HG02870 (cell line): ENCODE data around the gene ADORA1.

Experiments used
- ATAC-seq: cut with Tn5 transposase; IDR thresholded peaks from one replicate; pipeline ENCODE4 v1.9.1; 2021; ENCODE audit warnings: mild to moderate bottlenecking, moderate library complexity; ENCODE audit not compliant: unreplicated experiment

The ADORA1 gene

DNA sequence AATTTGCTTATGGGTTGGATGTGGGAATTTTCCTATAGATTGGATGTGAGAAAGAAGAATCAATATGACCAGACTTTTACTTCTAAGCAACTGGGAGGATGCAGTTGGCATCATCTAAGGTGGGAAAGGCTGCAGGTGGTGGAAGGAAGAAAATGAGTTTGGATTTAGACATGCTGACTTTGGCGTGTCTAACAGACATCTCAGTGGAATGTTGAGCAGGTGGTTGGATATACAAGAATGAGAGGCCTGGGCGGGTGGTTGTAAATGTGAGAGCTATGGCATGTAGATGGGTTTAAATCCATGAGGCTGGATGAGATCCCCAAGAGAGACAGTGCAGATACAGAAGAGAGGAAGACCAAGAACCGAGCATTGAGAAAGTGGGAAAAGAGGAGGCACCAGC lies 10.5 kb downstream of the ADORA1 start:
- ATAC-seq = no peak

DNA sequence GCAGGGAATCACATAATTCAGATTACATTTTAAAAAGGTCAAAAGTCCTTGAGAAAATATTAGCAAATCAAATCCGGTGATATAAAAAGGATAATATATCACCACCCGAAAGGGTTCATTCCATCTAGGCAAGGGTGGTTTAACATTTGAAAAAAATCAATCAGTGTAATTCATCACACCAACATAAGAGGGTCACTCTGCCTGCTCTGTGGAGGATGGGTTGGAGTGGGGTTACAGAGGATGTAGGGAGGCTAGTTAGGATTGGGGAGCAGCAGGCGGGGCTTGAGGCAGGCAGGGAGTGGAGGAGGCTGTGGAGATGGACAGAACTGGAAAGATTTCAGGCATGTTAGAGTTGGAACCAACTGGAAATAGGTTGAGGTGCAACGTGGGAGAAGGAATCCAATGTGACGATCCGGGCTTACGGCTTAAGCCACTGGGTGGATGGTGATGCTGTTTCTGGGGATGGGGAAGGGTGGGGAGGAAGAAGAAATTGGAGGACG lies 12.5 kb downstream of the ADORA1 start:
- ATAC-seq = no peak

DNA sequence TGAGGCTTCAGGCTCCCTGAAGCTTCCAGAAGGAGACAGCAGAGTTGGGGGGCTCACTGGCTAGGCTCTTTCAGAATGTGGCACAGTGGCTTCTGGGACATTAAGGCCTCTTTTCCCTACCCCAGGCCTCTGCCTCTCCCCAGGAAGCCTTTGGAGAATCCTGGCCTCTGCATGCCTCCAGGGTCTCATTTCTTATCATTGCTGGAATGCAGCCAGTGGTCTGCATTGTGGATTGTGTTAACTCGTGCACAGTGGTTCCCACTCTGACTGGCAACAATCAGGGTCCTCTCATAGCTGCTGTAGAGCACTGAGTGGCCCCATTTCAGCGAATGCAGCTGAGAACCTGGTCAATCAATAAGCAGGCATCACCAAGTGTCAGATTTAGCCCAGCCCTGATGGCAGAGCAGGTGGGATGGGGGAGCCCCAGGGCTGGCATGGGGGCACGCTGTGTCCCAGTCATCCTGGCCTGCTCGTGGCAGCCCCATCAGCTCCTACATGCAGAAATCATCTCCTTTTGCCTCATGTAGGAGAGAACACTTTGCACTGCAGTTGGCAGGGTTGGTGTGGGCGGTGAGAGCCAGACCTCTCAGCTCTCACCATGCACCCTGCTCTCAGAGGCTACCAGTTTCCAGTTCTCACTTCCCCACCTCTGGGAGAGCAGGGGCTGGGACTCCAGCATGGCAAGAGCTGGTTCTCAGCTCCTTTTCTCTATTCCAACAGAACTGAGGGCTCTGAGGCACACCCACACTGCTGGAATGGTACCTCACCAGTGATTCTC lies 13.4 kb downstream of the ADORA1 start:
- ATAC-seq = no peak

- ATAC-seq = no peak
These were observed 14.6 kb downstream of the ADORA1 start for GRCh38 chr1:203142124-203142523.

DNA sequence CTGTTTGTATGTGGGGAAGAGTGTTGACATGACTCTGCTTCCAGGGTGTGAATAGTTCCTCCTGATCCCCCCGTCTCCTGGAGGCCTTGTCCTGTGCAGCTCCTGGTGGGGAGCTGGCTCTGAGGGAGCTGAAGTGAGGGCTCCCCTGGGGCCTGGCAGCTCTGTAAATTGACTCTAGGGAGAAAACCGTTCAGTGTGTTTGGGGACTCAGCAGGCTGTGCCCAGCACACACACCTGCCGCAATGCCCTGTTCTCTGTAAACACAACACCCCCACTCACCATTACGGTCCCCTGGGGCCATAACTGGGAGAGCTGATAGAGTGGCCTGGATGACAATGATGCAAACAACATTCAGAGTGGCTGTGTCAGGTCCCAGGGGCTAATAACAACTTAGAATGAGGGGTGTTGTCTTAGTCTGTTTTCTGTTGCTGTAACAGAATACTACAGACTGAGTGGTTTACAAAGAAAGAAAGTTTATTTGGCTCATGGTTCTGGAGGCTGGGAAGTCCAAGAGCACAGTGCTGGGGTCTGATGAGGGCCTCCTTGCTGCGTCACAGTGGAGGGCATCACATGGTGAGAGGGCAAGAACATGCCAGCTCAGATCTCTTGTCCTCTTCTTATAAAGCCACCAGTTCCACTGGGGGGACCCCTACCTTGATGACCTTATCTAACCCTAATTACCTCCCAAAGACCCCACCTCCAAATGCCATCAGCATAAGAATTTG lies 15.3 kb downstream of the ADORA1 start:
- ATAC-seq = no peak

DNA sequence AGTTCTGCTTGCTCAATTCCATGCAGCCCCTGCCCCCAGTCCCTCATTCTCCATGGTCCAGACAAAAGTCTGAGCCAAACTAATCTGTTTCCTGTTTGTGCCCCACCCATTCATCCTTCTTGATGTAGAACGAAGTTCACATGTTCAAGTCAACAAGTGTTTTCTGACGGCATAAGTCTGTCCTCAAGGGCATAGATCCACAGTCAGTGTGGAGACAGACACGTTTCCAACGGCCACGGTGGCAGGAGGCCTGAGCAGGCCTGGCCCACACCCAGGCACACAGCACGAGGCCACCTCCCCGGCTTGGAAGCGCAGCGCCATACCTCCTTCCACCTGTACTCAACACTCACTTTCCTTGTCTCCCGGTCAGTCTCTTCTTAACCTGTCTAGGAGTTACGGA lies 16.1 kb downstream of the ADORA1 start:
- no peak for ATAC-seq

- ATAC-seq = no peak
These were observed 17.1 kb downstream of the ADORA1 start for GRCh38 chr1:203144661-203145060.

GRCh38 chr1:203145321-203146041 lies 18.0 kb downstream of the ADORA1 start:
- ATAC-seq = no peak

DNA sequence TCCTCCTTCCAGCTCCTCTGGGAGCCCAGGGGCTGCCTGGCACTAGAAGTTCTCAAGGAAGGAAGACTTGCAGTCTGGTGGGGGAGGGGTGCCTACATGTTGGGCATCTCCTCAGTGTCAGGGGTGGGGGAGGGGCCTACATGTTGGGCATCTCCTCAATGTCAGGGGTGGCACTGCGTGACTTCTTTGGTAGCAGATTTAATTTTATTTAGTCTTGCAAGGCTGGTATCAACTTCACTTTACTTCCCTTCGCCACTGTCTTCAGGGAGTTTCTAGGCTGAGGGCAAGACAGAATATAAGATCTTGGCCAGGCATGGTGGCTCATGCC lies 18.5 kb downstream of the ADORA1 start:
- ATAC-seq = no peak

DNA sequence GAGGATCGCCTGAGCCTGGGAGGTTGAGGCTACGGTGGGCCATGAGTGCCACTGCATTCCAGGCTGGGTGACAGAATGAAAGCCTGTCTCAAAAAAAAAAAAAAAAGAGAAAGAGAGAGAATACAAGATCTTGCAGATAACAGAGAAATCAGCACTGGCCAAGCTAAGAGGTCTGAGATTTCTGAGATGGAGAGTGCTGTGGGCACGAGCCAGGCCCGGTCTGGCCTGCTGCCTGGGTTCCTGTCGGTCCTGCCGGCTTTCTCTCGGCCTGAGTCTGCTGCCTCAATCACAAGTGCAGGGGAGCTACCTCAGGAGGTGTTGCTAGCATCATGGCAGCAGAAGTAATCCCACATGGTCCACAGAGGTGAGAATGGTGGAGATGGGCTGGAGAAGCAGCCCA lies 19.0 kb downstream of the ADORA1 start:
- no peak for ATAC-seq

- no peak for ATAC-seq
These were observed 19.9 kb downstream of the ADORA1 start for GRCh38 chr1:203147376-203147775.

- no peak for ATAC-seq
These were observed 20.6 kb downstream of the ADORA1 start for GRCh38 chr1:203148127-203148526.

GRCh38 chr1:203148579-203148978 lies 21.1 kb downstream of the ADORA1 start:
- no peak for ATAC-seq

DNA sequence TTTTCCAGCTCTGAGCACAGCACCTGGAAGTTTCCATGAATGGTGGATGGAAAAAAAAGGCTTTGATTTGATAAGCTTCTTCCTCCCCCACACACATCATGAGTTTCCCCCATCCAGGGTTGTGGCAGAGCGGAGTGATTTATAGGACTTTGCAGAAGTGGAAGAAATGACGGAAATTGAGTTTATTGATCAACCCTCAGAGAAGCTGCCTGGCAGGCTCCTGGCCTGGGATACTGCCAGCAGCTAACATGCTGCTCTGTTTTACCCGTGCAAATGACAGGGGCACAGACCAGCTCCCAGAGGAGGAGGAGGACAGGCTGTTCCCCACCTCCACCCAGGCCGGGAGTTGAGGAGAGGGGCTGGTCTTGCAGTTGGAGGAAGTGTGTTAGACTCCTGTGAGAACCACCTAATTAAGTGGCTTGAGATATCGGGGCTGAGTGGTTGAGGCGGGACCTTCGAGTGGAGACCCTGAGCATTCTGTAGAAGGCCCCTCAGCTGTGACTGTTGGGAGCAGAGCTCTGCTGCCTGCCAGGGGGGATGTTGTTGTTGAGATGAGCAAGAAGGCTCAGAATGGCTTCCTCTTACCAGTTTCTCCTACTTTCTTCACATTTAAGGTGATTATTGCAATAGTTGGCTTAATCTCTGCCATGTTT lies 21.8 kb downstream of the ADORA1 start:
- no peak for ATAC-seq

DNA sequence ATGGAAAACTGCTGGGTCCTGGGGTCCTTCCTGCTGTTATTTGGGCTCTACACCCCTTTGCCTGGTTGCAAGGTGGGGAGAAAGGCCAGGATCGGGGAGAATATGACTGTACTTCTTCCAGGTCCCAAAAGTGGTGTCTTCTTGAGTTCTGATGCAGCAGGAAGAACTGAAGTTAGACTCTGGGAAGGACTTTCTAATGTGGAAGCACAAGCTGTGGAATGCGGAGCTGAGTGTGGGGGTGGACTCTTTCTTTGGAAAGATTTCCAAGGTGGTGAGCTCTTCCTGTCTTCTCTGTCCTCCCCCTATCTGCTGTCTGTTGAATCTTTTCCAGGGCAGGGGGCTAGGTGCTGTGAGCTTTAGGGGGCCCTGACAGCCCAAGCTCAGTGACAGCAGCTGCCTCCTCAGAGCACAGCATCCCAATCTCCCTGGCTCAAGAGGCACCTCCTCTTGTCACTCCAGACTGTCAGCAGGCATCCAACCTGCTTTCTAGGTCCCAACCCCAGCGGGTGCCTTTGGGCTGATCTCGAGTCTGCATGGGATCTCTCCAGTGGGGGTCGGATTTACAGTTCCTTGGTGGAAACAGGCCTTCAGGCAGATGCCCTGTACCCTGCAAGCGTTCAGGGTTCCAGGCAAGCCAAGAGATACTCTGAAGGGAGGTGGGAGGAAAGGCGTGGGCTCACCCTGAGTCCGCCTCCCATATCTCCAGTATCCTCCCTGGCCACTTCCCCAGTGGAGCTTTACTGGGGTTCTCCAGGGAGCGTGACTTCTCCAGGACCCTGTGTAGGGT lies 23.2 kb downstream of the ADORA1 start:
- no peak for ATAC-seq

DNA sequence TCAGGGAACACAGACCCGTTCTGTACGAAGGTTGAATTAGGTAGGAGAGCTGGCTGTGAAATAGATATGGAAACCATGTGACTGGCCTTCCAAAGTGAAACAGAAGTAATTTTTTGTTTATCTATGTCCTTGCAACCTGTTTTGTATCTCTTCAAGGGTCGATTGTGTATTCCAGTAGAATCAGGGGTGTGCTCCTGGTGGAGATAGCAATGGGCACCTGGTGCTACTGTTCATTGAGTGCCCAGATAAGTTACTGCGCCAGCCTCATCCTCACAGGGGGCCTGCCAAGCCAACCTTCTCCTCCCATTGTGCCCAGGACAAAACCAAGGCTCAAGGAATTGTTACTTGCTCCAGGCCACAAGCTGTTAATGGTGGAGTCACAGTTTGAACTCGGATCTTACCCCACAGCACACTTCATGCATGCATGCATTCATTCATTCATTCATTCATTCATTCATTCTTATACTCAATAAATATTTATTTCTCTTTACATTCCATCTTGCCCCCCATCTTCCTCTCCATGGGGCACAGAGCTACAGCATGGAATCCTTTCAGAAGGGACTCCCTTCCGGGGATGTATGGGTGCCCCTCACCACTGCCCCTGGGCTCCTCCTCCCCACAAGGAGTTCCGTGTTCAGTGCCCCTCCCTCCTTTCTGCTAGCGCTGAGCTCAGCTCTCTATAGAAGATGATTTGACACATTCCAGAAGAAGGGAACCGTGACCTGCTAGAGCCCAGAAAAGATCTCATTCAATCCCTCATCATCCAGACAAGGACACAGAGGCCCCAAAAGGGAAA lies 24.0 kb downstream of the ADORA1 start:
- no peak for ATAC-seq

DNA sequence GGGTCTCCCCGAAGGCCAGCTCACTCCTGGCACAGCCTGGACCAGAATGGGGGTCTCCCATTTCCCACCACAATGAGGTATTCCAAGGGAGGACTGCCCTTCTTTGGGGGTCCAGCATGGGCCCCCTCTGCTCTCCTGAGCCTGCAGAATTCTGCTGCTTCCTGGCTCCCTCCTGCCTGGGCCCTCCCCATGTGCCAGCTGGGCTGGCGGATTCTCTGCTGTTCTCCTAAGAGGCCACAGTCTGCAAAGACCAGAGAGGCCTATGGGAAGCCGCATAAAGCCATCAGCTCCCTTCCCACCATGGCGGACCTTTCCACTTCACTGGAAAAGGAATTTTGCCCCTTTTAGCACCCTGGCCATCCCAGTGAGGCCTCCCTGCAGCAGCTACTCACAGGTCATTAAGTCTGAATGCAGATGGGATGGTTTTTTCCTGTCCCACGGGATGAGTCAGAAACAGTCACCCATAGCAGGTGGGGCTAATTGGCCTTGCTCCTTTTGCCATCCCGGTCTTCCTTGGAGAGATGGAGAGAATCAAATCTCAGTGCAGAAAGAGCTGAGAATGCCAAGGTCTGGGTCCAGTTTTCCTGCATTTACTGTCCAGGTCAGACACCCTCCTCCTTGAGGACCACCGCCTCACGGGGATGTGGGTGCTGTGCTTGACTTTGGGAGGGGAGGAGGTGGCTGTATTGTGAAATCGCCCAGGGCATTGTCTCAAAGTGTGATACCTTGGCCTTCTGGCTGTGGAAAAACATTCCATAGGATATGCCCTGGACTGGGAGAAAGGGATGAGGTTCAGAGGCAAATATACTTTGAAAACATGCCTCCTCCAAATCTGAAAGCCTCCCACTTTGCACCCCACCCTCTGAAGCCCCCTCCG lies 24.9 kb downstream of the ADORA1 start:
- ATAC-seq = no peak

- ATAC-seq = no peak
These were observed 25.8 kb downstream of the ADORA1 start for GRCh38 chr1:203153051-203153988.
